Central memory CD8-positive, alpha-beta T cell (primary cell): ENCODE measurements around the gene HELQ.
"Not testable (repeated sequence)": the region's sequence is repeated elsewhere in the genome, so short reads cannot be mapped to it uniquely, and the experiment has no call there.

Source experiments
- ATAC-seq: fragments of 150-1000 bp; cut with Tn5 transposase; replicated peaks from 2 replicates; pipeline ENCODE4 v1.10.0; 2022; ENCODE audit warnings: mild to moderate bottlenecking, moderate FRiP score, moderate number of reproducible peaks; ENCODE audit not compliant: poor library complexity, severe bottlenecking; ENCODE audit errors: extremely low read depth
- DNase-seq, 2 donors: peaks; one replicate each; pipeline ENCODE4 v3.0.0; 2021; ENCODE audit warnings: low spot score in 2 of 2
- H3K27ac Mint-ChIP-seq: one replicate; pipeline ENCODE4 v1.8.0; 2022; ENCODE audit warnings: low read depth, mild to moderate bottlenecking, moderate library complexity, mixed read lengths
- H3K27me3 Mint-ChIP-seq: one replicate; pipeline ENCODE4 v1.8.0; 2022; ENCODE audit warnings: mixed read lengths
- H3K36me3 Mint-ChIP-seq: one replicate; pipeline ENCODE4 v1.8.0; 2022; ENCODE audit warnings: mild to moderate bottlenecking, moderate library complexity, mixed read lengths; ENCODE audit not compliant: insufficient read depth
- H3K4me1 Mint-ChIP-seq: one replicate; pipeline ENCODE4 v1.8.0; 2022; ENCODE audit warnings: mixed read lengths
- H3K4me3 Mint-ChIP-seq: one replicate; pipeline ENCODE4 v1.8.0; 2022; ENCODE audit warnings: mild to moderate bottlenecking, moderate library complexity, mixed read lengths
- H3K9me3 Mint-ChIP-seq: one replicate; pipeline ENCODE4 v1.8.0; 2022; ENCODE audit warnings: mixed read lengths

The HELQ gene

GRCh38 chr4:83455281-83456183 lies at the start of gene HELQ, which contains the start of gene MRPS18C:
HELQ (minus strand) TSS chr4:83455823; CDS start chr4:83455693, 130 bp downstream.
MRPS18C (plus strand) TSS chr4:83456058; CDS start chr4:83456078, 20 bp downstream.
- peak; percentile 91 for ATAC-seq
- Mint-ChIP-seq H3K36me3 (peaks cover 48% of the 10 kb centered on the region), H3K4me1 (peaks cover 34% of the 10 kb centered on the region), H3K27me3 (no peaks in the 10 kb centered on the region), H3K27ac (peak within 1 kb of the TSS; percentile 100), H3K4me3 (peak within 1 kb of the TSS; percentile 98), H3K9me3 (no peaks in the 10 kb centered on the region)
- DNase-seq, result peak; percentile 80 to 94

- no peaks in the 10 kb centered on the region for H3K27me3 Mint-ChIP-seq
- peaks cover 5% of the 10 kb centered on the region for H3K4me1 Mint-ChIP-seq
- H3K9me3 Mint-ChIP-seq, result no peaks in the 10 kb centered on the region
- no peak overlapping the region for H3K27ac Mint-ChIP-seq
- no peak overlapping the region for H3K4me3 Mint-ChIP-seq
- peaks cover 5% of the 10 kb centered on the region for H3K36me3 Mint-ChIP-seq
- ATAC-seq, result no peak
- no peak for DNase-seq
Measured at GRCh38 chr4:83504996-83505395, 49.4 kb upstream of the HELQ start.

- peaks cover 5% of the 10 kb centered on the region for H3K4me1 Mint-ChIP-seq
- H3K27ac Mint-ChIP-seq, result peak overlapping the region; percentile 50
- H3K9me3 Mint-ChIP-seq, result no peaks in the 10 kb centered on the region
- no peak overlapping the region for H3K4me3 Mint-ChIP-seq
- H3K27me3 Mint-ChIP-seq, result no peaks in the 10 kb centered on the region
- peaks cover 6% of the 10 kb centered on the region for H3K36me3 Mint-ChIP-seq
- DNase-seq (no peak), ATAC-seq (no peak)
Measured at GRCh38 chr4:83504503-83504902, 48.9 kb upstream of the HELQ start.

- peak; percentile 40 for ATAC-seq
- Mint-ChIP-seq H3K4me1 (peaks cover 5% of the 10 kb centered on the region), H3K27ac (no peak overlapping the region), H3K4me3 (no peak overlapping the region), H3K27me3 (no peaks in the 10 kb centered on the region), H3K9me3 (no peaks in the 10 kb centered on the region), H3K36me3 (peaks cover 7% of the 10 kb centered on the region)
- no peak for DNase-seq
Measured at GRCh38 chr4:83503974-83504373, 48.4 kb upstream of the HELQ start.

- not testable (repeated sequence) for ATAC-seq, H3K27me3 Mint-ChIP-seq, DNase-seq, H3K9me3 Mint-ChIP-seq, H3K27ac Mint-ChIP-seq, H3K4me3 Mint-ChIP-seq, H3K36me3 Mint-ChIP-seq, H3K4me1 Mint-ChIP-seq
Measured at GRCh38 chr4:83501671-83502070, 46.0 kb upstream of the HELQ start.

GRCh38 chr4:83498187-83498586 lies 42.6 kb upstream of the HELQ start:
- DNase-seq, result no peak
- Mint-ChIP-seq H3K27ac (no peak overlapping the region), H3K36me3 (peaks cover 5% of the 10 kb centered on the region), H3K4me3 (no peak overlapping the region), H3K4me1 (no peaks in the 10 kb centered on the region), H3K9me3 (no peaks in the 10 kb centered on the region), H3K27me3 (no peaks in the 10 kb centered on the region)
- no peak for ATAC-seq

- H3K9me3 Mint-ChIP-seq, H3K27me3 Mint-ChIP-seq, H3K36me3 Mint-ChIP-seq, ATAC-seq, DNase-seq, H3K27ac Mint-ChIP-seq, H3K4me1 Mint-ChIP-seq, H3K4me3 Mint-ChIP-seq: not testable (repeated sequence)
Measured at GRCh38 chr4:83496085-83496917, 40.7 kb upstream of the HELQ start.

GRCh38 chr4:83490876-83491450 lies 35.3 kb upstream of the HELQ start:
- H3K9me3 Mint-ChIP-seq, result no peaks in the 10 kb centered on the region
- H3K36me3 Mint-ChIP-seq, result peaks cover 1% of the 10 kb centered on the region
- no peak for DNase-seq
- H3K27ac Mint-ChIP-seq, result no peak overlapping the region
- no peak for ATAC-seq
- no peaks in the 10 kb centered on the region for H3K4me1 Mint-ChIP-seq
- no peak overlapping the region for H3K4me3 Mint-ChIP-seq
- peaks cover 6% of the 10 kb centered on the region for H3K27me3 Mint-ChIP-seq

GRCh38 chr4:83489711-83490326 lies 34.2 kb upstream of the HELQ start:
- H3K4me3 Mint-ChIP-seq, result no peak overlapping the region
- peaks cover 6% of the 10 kb centered on the region for H3K27me3 Mint-ChIP-seq
- no peak for ATAC-seq
- H3K9me3 Mint-ChIP-seq, result no peaks in the 10 kb centered on the region
- DNase-seq, result no peak
- H3K4me1 Mint-ChIP-seq, result peaks cover 6% of the 10 kb centered on the region
- H3K27ac Mint-ChIP-seq, result no peak overlapping the region
- H3K36me3 Mint-ChIP-seq, result peaks cover 1% of the 10 kb centered on the region

- H3K27me3 Mint-ChIP-seq, result no peaks in the 10 kb centered on the region
- ATAC-seq (no peak), DNase-seq (no peak)
- no peak overlapping the region for H3K27ac Mint-ChIP-seq
- no peak overlapping the region for H3K4me3 Mint-ChIP-seq
- H3K36me3 Mint-ChIP-seq, result peaks cover 4% of the 10 kb centered on the region
- no peaks in the 10 kb centered on the region for H3K9me3 Mint-ChIP-seq
- peaks cover 15% of the 10 kb centered on the region for H3K4me1 Mint-ChIP-seq
Measured at GRCh38 chr4:83486457-83487129, 31.0 kb upstream of the HELQ start.

GRCh38 chr4:83484500-83485461 lies 29.2 kb upstream of the HELQ start, which contains the start of gene ABRAXAS1:
ABRAXAS1 (minus strand) TSS chr4:83485100; CDS start chr4:83485072, 28 bp downstream.
- DNase-seq, result peak; percentile 89 to 90
- H3K27ac Mint-ChIP-seq, result peak within 1 kb of the TSS; percentile 94
- ATAC-seq, result peak; percentile 91
- H3K4me3 Mint-ChIP-seq, result peak within 1 kb of the TSS; percentile 99
- H3K9me3 Mint-ChIP-seq, result no peaks in the 10 kb centered on the region
- H3K27me3 Mint-ChIP-seq, result no peaks in the 10 kb centered on the region
- H3K4me1 Mint-ChIP-seq, result peaks cover 20% of the 10 kb centered on the region
- peaks cover 4% of the 10 kb centered on the region for H3K36me3 Mint-ChIP-seq
